ENCODE results near the gene YIPF2. TPM values are rescaled to one million over a fixed set of nuclear protein-coding genes. Genes with fewer than 3 reads are reported as not detected.

YIPF2 gene
- total RNA-seq, 1 donor: 68.7 TPM

DNA sequence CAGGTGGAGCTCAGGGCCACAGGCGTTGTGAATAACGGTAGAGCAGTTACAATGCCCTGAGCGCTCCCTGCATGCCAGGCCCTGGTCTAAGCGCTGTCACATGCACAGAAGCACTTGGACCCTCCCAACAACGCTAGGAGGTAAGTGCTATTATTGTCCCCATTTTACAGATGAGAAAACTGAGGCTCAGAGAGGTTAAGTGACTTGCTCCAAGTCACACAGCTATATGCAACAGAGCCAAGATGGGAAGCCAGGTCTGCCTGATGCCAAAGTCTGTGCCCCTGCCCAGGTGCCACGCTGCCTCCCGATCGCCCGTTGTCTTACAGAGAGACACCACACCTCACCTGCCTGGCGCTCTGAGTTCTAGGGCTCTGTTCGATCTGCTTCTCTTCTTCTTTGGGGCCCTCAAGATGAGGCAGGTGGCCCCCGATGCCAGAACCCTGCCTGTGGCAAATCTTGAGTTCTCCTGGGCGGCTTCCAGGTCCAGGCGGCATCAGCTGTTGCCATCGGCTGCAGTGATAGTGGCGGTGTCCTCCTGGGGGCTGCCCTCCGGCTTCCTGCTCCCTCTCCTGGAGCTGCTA lies 20.0 kb downstream of the YIPF2 start:
- DNase-seq (ENCODE audit: low read depth): no peak
- TF ChIP-seq, protein P1, sequence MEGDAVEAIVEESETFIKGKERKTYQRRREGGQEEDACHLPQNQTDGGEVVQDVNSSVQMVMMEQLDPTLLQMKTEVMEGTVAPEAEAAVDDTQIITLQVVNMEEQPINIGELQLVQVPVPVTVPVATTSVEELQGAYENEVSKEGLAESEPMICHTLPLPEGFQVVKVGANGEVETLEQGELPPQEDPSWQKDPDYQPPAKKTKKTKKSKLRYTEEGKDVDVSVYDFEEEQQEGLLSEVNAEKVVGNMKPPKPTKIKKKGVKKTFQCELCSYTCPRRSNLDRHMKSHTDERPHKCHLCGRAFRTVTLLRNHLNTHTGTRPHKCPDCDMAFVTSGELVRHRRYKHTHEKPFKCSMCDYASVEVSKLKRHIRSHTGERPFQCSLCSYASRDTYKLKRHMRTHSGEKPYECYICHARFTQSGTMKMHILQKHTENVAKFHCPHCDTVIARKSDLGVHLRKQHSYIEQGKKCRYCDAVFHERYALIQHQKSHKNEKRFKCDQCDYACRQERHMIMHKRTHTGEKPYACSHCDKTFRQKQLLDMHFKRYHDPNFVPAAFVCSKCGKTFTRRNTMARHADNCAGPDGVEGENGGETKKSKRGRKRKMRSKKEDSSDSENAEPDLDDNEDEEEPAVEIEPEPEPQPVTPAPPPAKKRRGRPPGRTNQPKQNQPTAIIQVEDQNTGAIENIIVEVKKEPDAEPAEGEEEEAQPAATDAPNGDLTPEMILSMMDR (IDR thresholded peaks at IDR 0.05; ENCODE audit: insufficient read depth, low read length): no peak
- H3K4me3 ChIP-seq (ENCODE audit: low read depth, low read length): no peak overlapping the region

DNA sequence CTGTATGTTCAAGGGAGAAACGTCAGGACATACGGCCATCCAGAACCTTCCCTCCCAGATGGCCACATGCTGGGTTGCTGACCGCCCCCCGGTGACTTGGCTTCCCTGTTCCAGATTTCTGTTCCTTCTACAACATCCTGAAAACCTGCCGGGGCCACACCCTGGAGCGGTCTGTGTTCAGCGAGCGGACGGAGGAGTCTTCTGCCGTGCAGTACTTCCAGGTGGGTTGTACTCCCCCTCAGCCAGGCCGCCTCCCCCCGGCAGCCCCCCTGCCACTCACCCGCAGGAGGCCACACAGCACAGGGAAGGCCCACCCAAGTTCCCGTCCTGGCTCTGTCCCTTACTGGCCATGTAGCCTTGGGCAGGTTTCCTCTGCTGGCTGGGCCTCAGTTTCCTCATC lies 20.5 kb downstream of the YIPF2 start:
- no peak overlapping the region for H3K4me3 ChIP-seq (ENCODE audit: low read depth, low read length)
- DNase-seq (ENCODE audit: low read depth): no peak
- TF ChIP-seq, protein P1 (IDR thresholded peaks at IDR 0.05; ENCODE audit: insufficient read depth, low read length): no peak

DNA sequence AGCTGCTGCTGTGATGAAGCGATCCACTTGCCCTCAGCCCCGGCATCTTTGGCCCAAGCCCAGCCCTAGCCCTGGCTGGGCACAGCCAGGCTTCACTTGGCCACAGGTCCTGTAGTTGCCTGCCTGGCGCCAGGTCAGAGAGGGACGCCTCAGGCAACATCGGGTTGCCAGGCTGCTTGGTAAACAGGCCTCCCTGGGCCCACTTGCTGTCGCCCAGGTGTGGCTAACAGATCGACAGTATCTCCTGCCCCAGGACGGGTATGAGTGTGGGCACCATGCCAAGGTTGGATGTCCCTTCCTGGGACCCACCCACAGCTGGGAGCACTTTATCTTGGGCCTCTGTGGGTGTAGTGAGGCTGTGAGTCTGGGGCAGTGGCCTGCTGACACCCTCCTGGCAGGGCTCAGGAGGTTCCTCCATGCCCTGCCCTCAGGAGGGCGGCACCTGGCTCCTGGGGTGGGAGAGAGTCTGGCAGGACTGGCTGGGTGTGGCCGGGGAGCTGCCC lies 29.2 kb downstream of the YIPF2 start:
- H3K4me3 ChIP-seq (ENCODE audit: low read depth, low read length): no peak overlapping the region
- TF ChIP-seq, protein P1 (IDR thresholded peaks at IDR 0.05; ENCODE audit: insufficient read depth, low read length): no peak
- DNase-seq (ENCODE audit: low read depth): no peak

DNA sequence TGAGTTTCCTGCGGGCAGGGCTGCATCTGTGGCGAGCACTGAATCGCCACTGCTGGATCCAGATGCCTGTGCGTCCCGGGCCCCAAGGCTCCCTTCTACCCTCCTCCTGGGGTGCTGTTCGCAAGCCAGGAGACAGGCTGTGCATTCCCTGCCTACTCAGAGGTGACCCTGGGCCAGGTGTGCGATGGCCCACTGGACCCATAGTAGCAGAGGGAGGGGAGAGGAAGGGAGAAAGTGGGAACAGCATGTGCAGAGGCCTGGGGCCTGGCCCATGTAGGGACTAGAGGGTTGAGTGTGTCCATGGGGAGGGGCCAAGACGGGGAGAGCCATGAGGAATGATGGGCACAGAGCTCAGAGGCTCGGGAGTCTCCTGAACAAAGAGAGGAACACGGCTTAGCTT lies 29.8 kb downstream of the YIPF2 start:
- no peak for DNase-seq (ENCODE audit: low read depth)
- TF ChIP-seq, protein P1 (IDR thresholded peaks at IDR 0.05; ENCODE audit: insufficient read depth, low read length): no peak
- H3K4me3 ChIP-seq (ENCODE audit: low read depth, low read length): no peak overlapping the region

DNA sequence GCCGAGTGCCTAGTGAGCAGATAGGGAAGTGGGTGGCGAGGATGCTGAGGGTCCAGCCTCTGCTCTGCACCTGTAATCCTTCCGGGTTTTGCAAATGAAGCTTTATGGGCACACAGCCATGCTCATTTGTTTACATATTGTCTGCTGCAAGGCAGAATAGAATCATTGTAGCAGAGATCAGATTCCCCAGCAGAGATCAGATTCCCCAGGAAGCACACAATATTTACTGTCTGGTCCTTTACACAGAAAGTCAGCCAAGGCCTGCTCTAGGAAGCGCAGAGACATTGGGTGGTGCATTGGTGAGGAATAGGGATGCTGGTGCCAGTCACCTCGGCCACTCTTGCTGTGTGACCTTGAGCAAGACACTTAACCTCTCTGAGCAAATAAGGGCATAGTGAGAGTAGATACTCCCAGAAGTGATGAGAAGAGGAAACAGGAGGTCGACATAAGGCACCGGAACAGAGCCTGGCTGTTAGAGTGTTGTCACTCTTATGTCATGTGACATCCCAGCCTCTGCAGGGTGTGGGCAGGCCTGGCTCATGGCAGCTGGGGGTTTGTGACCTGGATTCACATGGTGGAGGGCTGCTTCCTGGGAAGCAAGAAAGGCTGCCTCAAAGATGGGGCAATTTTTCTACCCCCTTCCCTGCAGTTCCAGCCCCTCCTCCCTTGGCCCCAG lies 31.4 kb downstream of the YIPF2 start:
- no peak for DNase-seq (ENCODE audit: low read depth)
- no peak overlapping the region for H3K4me3 ChIP-seq (ENCODE audit: low read depth, low read length)
- TF ChIP-seq, protein P1 (IDR thresholded peaks at IDR 0.05; ENCODE audit: insufficient read depth, low read length): no peak

DNA sequence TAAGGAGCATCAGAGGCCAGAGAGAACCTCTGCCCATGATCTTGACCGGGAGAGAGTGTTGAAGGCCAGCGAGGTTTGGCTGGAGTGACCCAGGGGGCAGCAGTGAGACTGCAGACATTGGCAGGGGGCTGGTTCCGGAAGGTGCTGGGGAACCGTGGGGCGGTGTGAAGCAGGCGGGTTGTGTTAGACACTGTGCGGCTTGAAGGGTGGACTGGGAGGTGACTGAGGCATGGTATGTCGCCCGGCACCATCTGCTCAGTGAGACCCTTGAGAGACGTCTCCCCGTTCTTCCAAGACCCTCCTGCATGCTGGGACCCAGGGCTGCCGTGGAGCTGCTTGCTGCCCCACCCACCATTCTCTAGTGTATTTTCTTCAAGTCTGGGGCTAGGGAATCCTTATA lies 32.5 kb downstream of the YIPF2 start:
- DNase-seq (ENCODE audit: low read depth): no peak
- H3K4me3 ChIP-seq (ENCODE audit: low read depth, low read length): no peak overlapping the region
- TF ChIP-seq, protein P1 (IDR thresholded peaks at IDR 0.05; ENCODE audit: insufficient read depth, low read length): peak; percentile 13

Data from fibroblast of the aortic adventitia (primary cell).